HepG2 (cell line): ENCODE measurements around the gene MACROD2. TPM values are rescaled to one million over a fixed set of nuclear protein-coding genes. Genes with fewer than 3 reads are reported as not detected.

ENCODE experiments used
- ATAC-seq: fragments of 200-7000 bp; cut with Tn5 transposase; 3 replicates; pipeline ENCODE4 v1.9.1; 2020; ENCODE audit warnings: mild to moderate bottlenecking, moderate library complexity
- BruUV-seq: library from RNA; stranded (reverse); fragments of 400-500 nt; replicated peaks from 2 replicates; lab custom pipeline; 2021; lab: Mats Ljungman, UMichigan
- CTCF ChIA-PET: fragments of 300-600 bp; formaldehyde crosslinking; extraction: SDS; loops from one replicate; lab custom pipeline; 2021; ENCODE audit warnings: low total read pairs, inconsistent platforms, low intra/inter-chr PET ratio; lab: Yijun Ruan, JAX
- POLR2A ChIA-PET: fragments of 350-600 bp; sonication (Branson Sonifier 250); formaldehyde crosslinking; loops from one replicate; lab custom pipeline; 2020; ENCODE audit warnings: antibody characterized with exemption, inconsistent platforms; lab: Yijun Ruan, JAX
- DNase-seq: peaks from one replicate; pipeline ENCODE4 v3.0.0-alpha.2; 2015; ENCODE audit warnings: low spot score
- FAIRE-seq: peaks from 3 replicates; lab custom pipeline; 2011; peaks lifted over from hg19 to GRCh38; lab: Jason Lieb, UNC
- H2AFZ ChIP-seq: one replicate; pipeline ENCODE4 v1.6.1; 2011; ENCODE audit warnings: low read length, inconsistent platforms
- H3K27ac ChIP-seq: fragments of 300-600 bp; 3 replicates; pipeline ENCODE4 v1.8.0; 2011; ENCODE audit warnings: mixed run types, mild to moderate bottlenecking, mixed read lengths, low read length, inconsistent platforms; ENCODE audit not compliant: insufficient read depth; ENCODE audit errors: extremely low read length
- H3K27me3 ChIP-seq, 2 experiments: fragments of 200-600 bp in 1 of 2; 2 replicates in 1 of 2; 3 replicates in 1 of 2; pipeline versions ENCODE4 v1.6.0 to v1.8.0; 2011; ENCODE audit warnings: low read length in 2 of 2, mild to moderate bottlenecking in 2 of 2, moderate library complexity in 2 of 2, inconsistent platforms in 1 of 2; ENCODE audit not compliant: insufficient read depth in 2 of 2, control insufficient read depth in 1 of 2
- H3K36me3 ChIP-seq, 2 experiments: fragments of 200-600 bp in 1 of 2; replicated peaks in 1 of 2; 2 replicates in 1 of 2; 3 replicates in 1 of 2; pipeline versions ENCODE4 v1.5.1 to v1.8.0; 2011; ENCODE audit warnings: low read length in 2 of 2, inconsistent platforms in 1 of 2; ENCODE audit not compliant: insufficient read depth in 2 of 2, control insufficient read depth in 1 of 2
- H3K4me1 ChIP-seq: 2 replicates; pipeline ENCODE4 v1.5.1; 2012; ENCODE audit warnings: low read length, inconsistent platforms; ENCODE audit not compliant: insufficient read depth
- H3K4me2 ChIP-seq: 2 replicates; pipeline ENCODE4 v1.6.0; 2011; ENCODE audit warnings: low read depth, low read length, inconsistent platforms
- H3K4me3 ChIP-seq, 3 experiments: fragments of 200-600 bp in 1 of 3; sonication (generic), shearing (Covaris generic) in 1 of 3; replicated peaks in 1 of 3; 2 replicates each; pipeline ENCODE4 v1.5.1; 2011 to 2016; ENCODE audit warnings: low read length in 3 of 3, inconsistent platforms in 2 of 3, low read depth in 2 of 3, mild to moderate bottlenecking in 2 of 3, control low read depth in 1 of 3, mixed read lengths in 1 of 3; ENCODE audit not compliant: insufficient read depth in 1 of 3
- H3K79me2 ChIP-seq: one replicate; pipeline ENCODE4 v1.6.1; 2011; ENCODE audit warnings: low read length, inconsistent platforms; ENCODE audit not compliant: insufficient read depth
- H3K9ac ChIP-seq: 2 replicates; pipeline ENCODE4 v1.6.0; 2011; ENCODE audit warnings: mild to moderate bottlenecking, low read depth, low read length, inconsistent platforms; ENCODE audit not compliant: insufficient read depth
- H3K9me3 ChIP-seq: 2 replicates; pipeline ENCODE4 v1.5.1; 2012; ENCODE audit warnings: mild to moderate bottlenecking, low read length
- H4K20me1 ChIP-seq: 2 replicates; pipeline ENCODE4 v1.6.0; 2011; ENCODE audit warnings: inconsistent platforms, mild to moderate bottlenecking, low read length, moderate library complexity; ENCODE audit not compliant: insufficient read depth
- ATF4 ChIP-seq, 2 experiments: fragments of 450-650 bp in 1 of 2; sonication (generic) in 1 of 2; formaldehyde crosslinking; IDR thresholded peaks; 2 replicates each; pipeline versions ENCODE4 v1.5.0 to v1.8.0; 2020 to 2022; ENCODE audit warnings: mild to moderate bottlenecking in 1 of 2, missing genetic modification reagents in 1 of 2
- E2F2 ChIP-seq: sonication (generic); formaldehyde crosslinking; IDR thresholded peaks from 2 replicates; pipeline ENCODE4 v1.4.0; 2020; ENCODE audit warnings: missing genetic modification reagents, borderline replicate concordance
- GPN1 ChIP-seq: sonication (generic); formaldehyde crosslinking; IDR thresholded peaks from 2 replicates; pipeline ENCODE4 v1.5.1; 2020; ENCODE audit warnings: missing genetic modification reagents, borderline replicate concordance
- IKZF4 ChIP-seq: sonication (generic); formaldehyde crosslinking; IDR thresholded peaks from 2 replicates; pipeline ENCODE4 v1.5.1; 2020; ENCODE audit warnings: borderline replicate concordance, mild to moderate bottlenecking, low read depth, missing genetic modification reagents; ENCODE audit errors: not compliant biosample characterization
- IRF2 ChIP-seq: IDR thresholded peaks from 2 replicates; pipeline ENCODE4 v1.6.1; 2018; ENCODE audit warnings: missing genetic modification reagents, missing compliant biosample characterization
- KAT7 ChIP-seq: IDR thresholded peaks from 2 replicates; pipeline ENCODE4 v1.6.1; 2018; ENCODE audit warnings: borderline replicate concordance, missing compliant biosample characterization
- SMC3 ChIP-seq: IDR thresholded peaks from 2 replicates; pipeline ENCODE4 v1.6.1; 2011; ENCODE audit warnings: low read length, improper control_type of control experiment
- TEAD3 ChIP-seq: optimal IDR thresholded peaks from 2 replicates; pipeline ENCODE3; 2016; ENCODE audit warnings: borderline replicate concordance
- TSC22D2 ChIP-seq: sonication (generic); formaldehyde crosslinking; IDR thresholded peaks from 2 replicates; pipeline ENCODE4 v1.5.1; 2020; ENCODE audit warnings: missing genetic modification reagents, mild to moderate bottlenecking, borderline replicate concordance
- ZFP82 ChIP-seq: sonication (generic); formaldehyde crosslinking; IDR thresholded peaks from 2 replicates; pipeline ENCODE4 v1.5.1; 2020; ENCODE audit warnings: mild to moderate bottlenecking, missing genetic modification reagents, borderline replicate concordance
- ZNF441 ChIP-seq: sonication (generic); formaldehyde crosslinking; IDR thresholded peaks from 2 replicates; pipeline ENCODE4 v1.7.0; 2021; ENCODE audit warnings: missing genetic modification reagents, borderline replicate concordance
- ZNF512 ChIP-seq: sonication (generic); formaldehyde crosslinking; IDR thresholded peaks from 2 replicates; pipeline ENCODE4 v1.4.0; 2020; ENCODE audit warnings: mild to moderate bottlenecking, missing genetic modification reagents
- WGBS: methylation state at CpG from one replicate; pipeline ENCODE4 v1.1.6; 2017; ENCODE audit warnings: low lambda C conversion rate; 5-methylcytosine and 5-hydroxymethylcytosine counted together
- in situ Hi-C: cut with HindIII; loops from 2 replicates; pipeline ENCODE4 v1.10.0; 2017; ENCODE audit warnings: low pct_unique_long_range_greater_than_20kb; ENCODE audit not compliant: extremely low pct_ligation_motif_present
- intact Hi-C: fragments of 100-400 bp; cut with micrococcal nuclease; formaldehyde crosslinking; loops from one replicate; pipeline ENCODE4 v1.10.0; 2022; ENCODE audit not compliant: unreplicated experiment
- polyA plus RNA-seq, 8 experiments: library from polyadenylated mRNA; depleted of rRNA in 3 of 8; stranded (reverse) in 7 of 8; unstranded in 1 of 8; fragments of >200 nt; fragmentation: Illumina TruSeq in 4 of 8; extraction: Trizol in 4 of 8; gene quantifications; 2 replicates each; pipeline versions ENCODE4 v1.2.1 to v1.2.3, GENCODE V29; 2011 to 2016; ENCODE audit warnings: low read depth in 4 of 8, missing spikeins in 1 of 8, mixed read lengths in 1 of 8; ENCODE audit not compliant: insufficient read depth in 1 of 8
- total RNA-seq, 5 experiments: library from RNA; depleted of rRNA; stranded (reverse); fragments of >200 nt; fragmentation: Illumina TruSeq; extraction: Trizol; gene quantifications; 2 replicates each; pipeline ENCODE4 v1.2.3, GENCODE V29; 2016; ENCODE audit warnings: low read depth in 1 of 5
- TF ChIP-seq, protein P1 (sequence below): fragments of 450-650 bp; IDR thresholded peaks from 2 replicates; pipeline ENCODE4 v1.6.1; 2017
- TF ChIP-seq, protein P2 (sequence below): sonication (generic); formaldehyde crosslinking; IDR thresholded peaks from 2 replicates; pipeline ENCODE4 v1.8.0; 2022; ENCODE audit warnings: mild to moderate bottlenecking, missing genetic modification reagents, moderate library complexity
- TF ChIP-seq, protein P3 (sequence below): sonication (generic); formaldehyde crosslinking; IDR thresholded peaks from 2 replicates; pipeline ENCODE4 v1.8.1; 2023; ENCODE audit warnings: mild to moderate bottlenecking, missing genetic modification reagents, borderline replicate concordance
- TF ChIP-seq, protein P4 (sequence below): sonication (generic); formaldehyde crosslinking; IDR thresholded peaks from 2 replicates; pipeline ENCODE4 v1.4.0; 2020; ENCODE audit warnings: missing genetic modification reagents, mild to moderate bottlenecking, borderline replicate concordance

The MACROD2 gene
- total and polyA plus RNA-seq, 2 of the 13 experiments (the other 11 are each of a cell fraction or from before 2014, with no cell fraction given), result 0.13 to 0.51 TPM

DNA sequence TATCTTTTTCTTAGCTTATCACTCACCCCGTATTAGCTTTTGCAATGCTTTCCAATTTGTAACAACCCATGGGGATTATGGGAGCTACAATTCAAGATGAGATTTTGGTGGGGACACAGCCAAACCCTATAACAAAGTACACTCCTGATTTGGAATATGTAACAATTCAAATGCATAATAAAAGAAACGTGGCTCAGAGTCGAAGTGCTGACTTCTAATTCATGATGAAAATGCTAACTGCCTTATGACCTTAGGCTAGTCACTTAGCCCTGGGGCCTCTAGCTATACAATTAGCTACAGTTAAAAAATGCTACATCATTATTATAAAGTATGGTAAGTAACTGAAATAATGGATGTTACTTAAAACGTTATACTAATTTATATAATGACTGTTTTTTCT, 1297.1 kb downstream of the MACROD2 start:
- H3K27ac ChIP-seq, result no peak overlapping the region
- CTCF ChIA-PET, result no interaction called here
- no peak overlapping the region for H3K9ac ChIP-seq
- no peak overlapping the region for H3K4me3 ChIP-seq
- H3K27me3 ChIP-seq, result no peaks in the 10 kb centered on the region
- BruUV-seq, result no TSS peak
- in situ Hi-C loops (no loop called here), intact Hi-C loops (no loop called here)
- no peak overlapping the region for H2AFZ ChIP-seq
- POLR2A ChIA-PET, result no interaction called here
- DNase-seq (no peak), FAIRE-seq (no peak), ATAC-seq (no peak)
- H3K4me2 ChIP-seq, result no peak overlapping the region
- H3K9me3 ChIP-seq, result peaks cover 78% of the 10 kb centered on the region
- WGBS, result 4% methylated on average over 4 of the region's 4 CpGs
- no peaks in the 10 kb centered on the region for H3K4me1 ChIP-seq
- no peaks in the 10 kb centered on the region for H3K36me3 ChIP-seq
- no peaks in the 10 kb centered on the region for H4K20me1 ChIP-seq
- H3K79me2 ChIP-seq, result no peaks in the 10 kb centered on the region
- TF ChIP-seq ZNF441 (CRISPR knock-in tag), result no peak
- TF ChIP-seq, protein P1, sequence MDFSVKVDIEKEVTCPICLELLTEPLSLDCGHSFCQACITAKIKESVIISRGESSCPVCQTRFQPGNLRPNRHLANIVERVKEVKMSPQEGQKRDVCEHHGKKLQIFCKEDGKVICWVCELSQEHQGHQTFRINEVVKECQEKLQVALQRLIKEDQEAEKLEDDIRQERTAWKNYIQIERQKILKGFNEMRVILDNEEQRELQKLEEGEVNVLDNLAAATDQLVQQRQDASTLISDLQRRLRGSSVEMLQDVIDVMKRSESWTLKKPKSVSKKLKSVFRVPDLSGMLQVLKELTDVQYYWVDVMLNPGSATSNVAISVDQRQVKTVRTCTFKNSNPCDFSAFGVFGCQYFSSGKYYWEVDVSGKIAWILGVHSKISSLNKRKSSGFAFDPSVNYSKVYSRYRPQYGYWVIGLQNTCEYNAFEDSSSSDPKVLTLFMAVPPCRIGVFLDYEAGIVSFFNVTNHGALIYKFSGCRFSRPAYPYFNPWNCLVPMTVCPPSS, result no peak
- no peak for TF ChIP-seq TEAD3 (CRISPR knock-in tag)
- TF ChIP-seq TSC22D2 (CRISPR knock-in tag), result no peak
- no peak for TF ChIP-seq ZFP82 (CRISPR knock-in tag)
- no peak for TF ChIP-seq ZNF512 (CRISPR knock-in tag)
- TF ChIP-seq, protein P2, sequence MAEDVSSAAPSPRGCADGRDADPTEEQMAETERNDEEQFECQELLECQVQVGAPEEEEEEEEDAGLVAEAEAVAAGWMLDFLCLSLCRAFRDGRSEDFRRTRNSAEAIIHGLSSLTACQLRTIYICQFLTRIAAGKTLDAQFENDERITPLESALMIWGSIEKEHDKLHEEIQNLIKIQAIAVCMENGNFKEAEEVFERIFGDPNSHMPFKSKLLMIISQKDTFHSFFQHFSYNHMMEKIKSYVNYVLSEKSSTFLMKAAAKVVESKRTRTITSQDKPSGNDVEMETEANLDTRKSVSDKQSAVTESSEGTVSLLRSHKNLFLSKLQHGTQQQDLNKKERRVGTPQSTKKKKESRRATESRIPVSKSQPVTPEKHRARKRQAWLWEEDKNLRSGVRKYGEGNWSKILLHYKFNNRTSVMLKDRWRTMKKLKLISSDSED (CRISPR knock-in tag), result no peak
- TF ChIP-seq ATF4 (CRISPR knock-in tag; IDR thresholded peaks at IDR 0.05), result no peak
- TF ChIP-seq, protein P3, sequence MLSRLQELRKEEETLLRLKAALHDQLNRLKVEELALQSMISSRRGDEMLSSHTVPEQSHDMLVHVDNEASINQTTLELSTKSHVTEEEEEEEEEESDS (CRISPR knock-in tag), result no peak
- no peak for TF ChIP-seq IKZF4 (CRISPR knock-in tag)
- TF ChIP-seq, protein P4, sequence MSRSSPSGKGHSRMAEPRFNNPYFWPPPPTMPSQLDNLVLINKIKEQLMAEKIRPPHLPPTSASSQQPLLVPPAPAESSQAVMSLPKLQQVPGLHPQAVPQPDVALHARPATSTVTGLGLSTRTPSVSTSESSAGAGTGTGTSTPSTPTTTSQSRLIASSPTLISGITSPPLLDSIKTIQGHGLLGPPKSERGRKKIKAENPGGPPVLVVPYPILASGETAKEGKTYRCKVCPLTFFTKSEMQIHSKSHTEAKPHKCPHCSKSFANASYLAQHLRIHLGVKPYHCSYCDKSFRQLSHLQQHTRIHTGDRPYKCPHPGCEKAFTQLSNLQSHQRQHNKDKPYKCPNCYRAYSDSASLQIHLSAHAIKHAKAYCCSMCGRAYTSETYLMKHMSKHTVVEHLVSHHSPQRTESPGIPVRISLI (CRISPR knock-in tag), result no peak
- no peak for TF ChIP-seq KAT7 (CRISPR knock-in tag)
- no peak for TF ChIP-seq GPN1 (CRISPR knock-in tag)
- TF ChIP-seq IRF2 (CRISPR knock-in tag), result no peak
- TF ChIP-seq E2F2 (CRISPR knock-in tag), result no peak
- no peak for TF ChIP-seq SMC3
